Tibial nerve (tissue), 4 donors: ENCODE results near the gene THSD7B. TPM values are rescaled to one million over a fixed set of nuclear protein-coding genes. Genes with fewer than 3 reads are reported as not detected.

Experiments used
- DNase-seq, 2 donors: peaks; one replicate each; pipeline ENCODE4 v3.0.0-alpha.2; 2019; ENCODE audit warnings: low spot score in 2 of 2
- H3K27ac ChIP-seq, 4 donors: fragments of 200-600 bp; sonication (generic) in 3 of 4; one replicate each; pipeline ENCODE4 v1.5.1; 2017 to 2019; ENCODE audit warnings: mild to moderate bottlenecking in 1 of 4
- H3K27me3 ChIP-seq, 2 donors: fragments of 200-600 bp; sonication (generic) in 1 of 2; one replicate each; pipeline versions ENCODE4 v1.5.1 to v1.6.0; 2017 to 2019
- H3K36me3 ChIP-seq, 3 donors: fragments of 200-600 bp; sonication (generic); one replicate each; pipeline ENCODE4 v1.5.1; 2018 to 2019
- H3K4me1 ChIP-seq, 4 donors: fragments of 200-600 bp; sonication (generic) in 3 of 4; one replicate each; pipeline ENCODE4 v1.5.1; 2017 to 2019
- H3K4me3 ChIP-seq, 4 donors: fragments of 200-600 bp; sonication (generic) in 3 of 4; one replicate each; pipeline ENCODE4 v1.5.1; 2017 to 2019; ENCODE audit warnings: mild to moderate bottlenecking in 1 of 4, moderate library complexity in 1 of 4
- H3K9me3 ChIP-seq, 4 donors: fragments of 200-600 bp; sonication (generic) in 3 of 4; one replicate each; pipeline ENCODE4 v1.5.1; 2017 to 2019
- EP300 ChIP-seq, 2 donors: sonication (generic); formaldehyde crosslinking; IDR thresholded peaks; one replicate each; pipeline ENCODE4 v1.6.1; 2017; ENCODE audit warnings: antibody characterized with exemption in 2 of 2, mild to moderate bottlenecking in 1 of 2
- POLR2A ChIP-seq, 2 donors: fragments of 450-650 bp; IDR thresholded peaks; one replicate each; pipeline ENCODE4 v1.6.1; 2017; ENCODE audit warnings: antibody characterized with exemption in 2 of 2, mild to moderate bottlenecking in 2 of 2, moderate library complexity in 2 of 2
- WGBS, 2 donors: methylation state at CpG; one replicate each; pipeline ENCODE4 v1.1.5; 2018; 5-methylcytosine and 5-hydroxymethylcytosine counted together
- total RNA-seq, 4 donors: library from RNA; depleted of rRNA; stranded (reverse); fragments of >200 nt; gene quantifications; one replicate each; pipeline ENCODE4 v1.1.0, GENCODE V29; 2016
- TF ChIP-seq, protein P1 (sequence below), 5 experiments: fragments of 200-600 bp in 3 of 5; fragments of 450-650 bp in 2 of 5; sonication (generic) in 3 of 5; IDR thresholded peaks; one replicate each; pipeline ENCODE4 v1.5.1; 2016 to 2019; ENCODE audit warnings: antibody characterized with exemption in 5 of 5, mild to moderate bottlenecking in 3 of 5, moderate library complexity in 2 of 5

The THSD7B gene
- total RNA-seq, 4 donors from 2014 or later: 1.5 to 13.8 (median 6.7) TPM

DNA sequence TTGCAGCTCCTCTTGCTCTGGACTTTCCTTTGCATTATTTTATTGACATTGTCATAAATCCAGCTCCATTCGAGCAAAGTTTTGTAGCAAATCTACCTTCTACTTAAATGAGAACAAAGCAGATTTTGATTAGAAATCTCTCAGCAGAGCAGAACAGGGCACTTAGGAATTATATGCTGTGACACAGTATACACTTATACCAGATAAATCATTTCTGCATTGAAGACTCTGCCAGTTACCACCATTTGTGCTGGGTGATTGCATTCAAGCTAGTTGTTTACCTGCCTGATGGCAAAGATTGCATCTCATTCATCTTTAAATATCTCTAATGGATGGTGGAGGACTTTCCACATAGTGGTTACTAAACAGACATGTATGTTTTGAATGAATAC, 757.3 kb downstream of the THSD7B start:
- DNase-seq: no peak
- H3K27me3 ChIP-seq: no peaks in the 10 kb centered on the region
- H3K27ac ChIP-seq: no peak overlapping the region
- no peaks in the 10 kb centered on the region for H3K36me3 ChIP-seq
- TF ChIP-seq POLR2A (IDR thresholded peaks at IDR 0.05) (no peak), EP300 (IDR thresholded peaks at IDR 0.05) (no peak)
- TF ChIP-seq, protein P1, sequence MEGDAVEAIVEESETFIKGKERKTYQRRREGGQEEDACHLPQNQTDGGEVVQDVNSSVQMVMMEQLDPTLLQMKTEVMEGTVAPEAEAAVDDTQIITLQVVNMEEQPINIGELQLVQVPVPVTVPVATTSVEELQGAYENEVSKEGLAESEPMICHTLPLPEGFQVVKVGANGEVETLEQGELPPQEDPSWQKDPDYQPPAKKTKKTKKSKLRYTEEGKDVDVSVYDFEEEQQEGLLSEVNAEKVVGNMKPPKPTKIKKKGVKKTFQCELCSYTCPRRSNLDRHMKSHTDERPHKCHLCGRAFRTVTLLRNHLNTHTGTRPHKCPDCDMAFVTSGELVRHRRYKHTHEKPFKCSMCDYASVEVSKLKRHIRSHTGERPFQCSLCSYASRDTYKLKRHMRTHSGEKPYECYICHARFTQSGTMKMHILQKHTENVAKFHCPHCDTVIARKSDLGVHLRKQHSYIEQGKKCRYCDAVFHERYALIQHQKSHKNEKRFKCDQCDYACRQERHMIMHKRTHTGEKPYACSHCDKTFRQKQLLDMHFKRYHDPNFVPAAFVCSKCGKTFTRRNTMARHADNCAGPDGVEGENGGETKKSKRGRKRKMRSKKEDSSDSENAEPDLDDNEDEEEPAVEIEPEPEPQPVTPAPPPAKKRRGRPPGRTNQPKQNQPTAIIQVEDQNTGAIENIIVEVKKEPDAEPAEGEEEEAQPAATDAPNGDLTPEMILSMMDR (IDR thresholded peaks at IDR 0.05): no peak
- peaks cover 0 to 8% (median 0%) of the 10 kb centered on the region in 4 donors for H3K4me1 ChIP-seq
- H3K4me3 ChIP-seq: no peak overlapping the region
- 55 to 59% methylated on average over 1 of the region's 1 CpG for WGBS, 2 donors
- no peaks in the 10 kb centered on the region for H3K9me3 ChIP-seq

DNA sequence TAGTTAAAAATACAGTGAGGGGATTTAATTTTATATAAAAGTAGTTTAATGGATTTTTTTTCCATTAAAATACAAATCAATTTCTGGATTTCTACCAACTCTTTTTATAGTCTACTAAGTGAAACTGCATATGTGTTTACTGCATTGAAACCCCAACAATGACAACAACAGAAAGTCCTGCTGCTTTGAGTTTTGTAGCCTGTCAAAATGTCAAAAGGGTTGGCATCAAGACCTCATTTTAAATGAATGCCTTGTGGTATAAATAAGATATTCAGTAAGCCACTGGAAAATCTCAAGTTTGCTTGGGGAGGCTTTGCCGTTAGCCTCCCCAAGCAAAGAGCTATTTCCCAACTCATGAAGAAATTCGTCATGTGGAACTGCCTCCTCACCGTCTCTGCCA, 758.6 kb downstream of the THSD7B start:
- WGBS, 2 donors: 29 to 59% methylated on average over 3 of the region's 3 CpGs
- Histone ChIP-seq H3K9me3 (no peaks in the 10 kb centered on the region), H3K27ac (peak overlapping the region in 2 of 4 donors; percentile 15 to 21), H3K27me3 (no peaks in the 10 kb centered on the region), H3K36me3 (no peaks in the 10 kb centered on the region), H3K4me1 (peaks cover 0 to 8% (median 0%) of the 10 kb centered on the region in 4 donors), H3K4me3 (no peak overlapping the region)
- TF ChIP-seq EP300 (IDR thresholded peaks at IDR 0.05) (no peak), POLR2A (IDR thresholded peaks at IDR 0.05) (no peak)
- TF ChIP-seq, protein P1 (IDR thresholded peaks at IDR 0.05): no peak
- DNase-seq: no peak

DNA sequence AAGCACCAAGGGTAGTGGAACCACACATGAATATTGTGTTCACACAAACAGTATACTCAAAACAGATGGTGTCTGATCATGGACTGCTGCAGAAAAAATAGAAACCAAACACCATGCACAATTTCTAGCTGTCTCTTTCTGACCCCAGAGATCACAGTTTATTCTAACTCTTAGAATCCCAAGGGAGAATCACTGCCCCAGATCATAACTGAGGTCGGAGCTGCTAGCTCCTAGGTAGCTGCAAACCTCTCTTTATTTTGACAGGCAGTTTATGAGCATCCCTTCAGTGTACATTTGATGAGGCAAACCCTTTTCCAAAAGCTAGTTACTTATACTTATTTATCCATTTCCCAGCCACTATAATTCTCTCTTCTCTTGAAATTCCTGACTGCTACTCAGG, 759.8 kb downstream of the THSD7B start:
- WGBS, 2 donors: 48 to 50% methylated on average over 1 of the region's 1 CpG
- H3K4me3 ChIP-seq: no peak overlapping the region
- H3K36me3 ChIP-seq: no peaks in the 10 kb centered on the region
- TF ChIP-seq EP300 (IDR thresholded peaks at IDR 0.05) (no peak), POLR2A (IDR thresholded peaks at IDR 0.05) (no peak)
- TF ChIP-seq, protein P1 (IDR thresholded peaks at IDR 0.05): no peak
- DNase-seq: no peak
- no peaks in the 10 kb centered on the region for H3K27me3 ChIP-seq
- no peak overlapping the region for H3K27ac ChIP-seq
- no peaks in the 10 kb centered on the region for H3K9me3 ChIP-seq
- H3K4me1 ChIP-seq: peaks cover 0 to 8% (median 0%) of the 10 kb centered on the region in 4 donors

DNA sequence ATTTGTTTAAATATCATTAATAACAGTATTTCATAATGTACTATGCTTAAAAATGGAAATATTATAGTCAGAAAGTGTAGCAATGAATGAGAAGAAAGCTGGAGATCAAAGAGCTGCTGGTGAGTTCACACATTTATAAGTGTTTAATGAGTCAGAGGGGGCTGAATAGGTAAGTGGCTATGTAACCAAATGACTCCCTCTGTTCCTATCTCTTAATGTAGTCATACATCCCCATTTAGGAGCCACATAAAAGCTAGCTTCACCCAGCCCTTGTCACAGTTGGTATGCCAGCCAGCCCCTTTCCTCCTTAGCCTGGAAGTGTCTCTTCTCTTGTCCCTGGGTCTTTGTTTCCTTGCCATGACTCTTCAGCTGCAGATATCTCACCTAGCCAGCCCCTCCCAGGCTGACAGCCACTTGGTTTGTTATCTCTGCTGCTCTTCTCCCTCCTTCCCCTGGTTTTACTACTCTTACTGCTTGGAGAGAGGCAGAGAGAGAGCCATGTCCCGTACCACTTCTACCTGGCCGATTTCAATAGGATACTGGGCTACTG, 760.4 kb downstream of the THSD7B start:
- WGBS, 2 donors: 89 to 93% methylated on average over 2 of the region's 2 CpGs
- peaks cover 0 to 8% (median 0%) of the 10 kb centered on the region in 4 donors for H3K4me1 ChIP-seq
- DNase-seq: no peak
- no peak overlapping the region for H3K27ac ChIP-seq
- no peaks in the 10 kb centered on the region for H3K36me3 ChIP-seq
- TF ChIP-seq POLR2A (IDR thresholded peaks at IDR 0.05) (no peak), EP300 (IDR thresholded peaks at IDR 0.05) (no peak)
- TF ChIP-seq, protein P1 (IDR thresholded peaks at IDR 0.05): no peak
- no peaks in the 10 kb centered on the region for H3K27me3 ChIP-seq
- no peaks in the 10 kb centered on the region for H3K9me3 ChIP-seq
- no peak overlapping the region for H3K4me3 ChIP-seq

DNA sequence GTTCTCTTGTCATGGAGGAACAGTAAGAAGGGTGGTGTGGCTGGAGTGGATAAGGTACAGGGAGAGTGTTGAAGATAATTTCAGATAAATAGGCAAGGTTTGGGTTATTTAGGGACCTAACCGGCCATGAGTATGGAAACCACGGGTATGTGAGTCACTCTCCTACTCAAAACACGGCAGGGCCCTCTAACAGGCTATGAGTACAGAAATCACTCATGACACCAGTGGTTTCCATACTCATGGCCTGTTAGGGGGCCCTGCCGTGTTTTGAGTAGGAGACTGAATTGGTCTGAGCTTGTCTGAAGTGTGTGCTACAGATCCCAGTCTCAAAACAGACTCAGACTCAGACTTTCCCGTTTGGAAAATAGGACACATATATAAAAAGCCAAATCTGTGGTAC, 770.6 kb downstream of the THSD7B start:
- no peaks in the 10 kb centered on the region for H3K36me3 ChIP-seq
- no peak for DNase-seq
- no peaks in the 10 kb centered on the region for H3K27me3 ChIP-seq
- H3K4me3 ChIP-seq: no peak overlapping the region
- H3K27ac ChIP-seq: no peak overlapping the region
- no peaks in the 10 kb centered on the region for H3K9me3 ChIP-seq
- no peak for TF ChIP-seq EP300 (IDR thresholded peaks at IDR 0.05)
- TF ChIP-seq POLR2A (IDR thresholded peaks at IDR 0.05): no peak
- TF ChIP-seq, protein P1 (IDR thresholded peaks at IDR 0.05): no peak
- 75 to 78% methylated on average over 5 of the region's 5 CpGs for whole genome bisulfite sequencing, 2 donors
- H3K4me1 ChIP-seq: no peaks in the 10 kb centered on the region
